Globus pallidus (tissue), 1 donor: ENCODE results near the gene ST8SIA1.
A peak's percentile ranks its signal among the peaks of the same experiment; 100 is the strongest.

Experiments used
- DNase-seq: peaks from one replicate; pipeline ENCODE4 v3.0.0-alpha.2; 2015; ENCODE audit warnings: low spot score

ST8SIA1 gene

GRCh38 chr12:22283006-22283506 is 51.5 kb downstream of the ST8SIA1 start:
- DNase-seq: no peak

GRCh38 chr12:22282283-22282682 is 52.2 kb downstream of the ST8SIA1 start:
- DNase-seq: no peak

GRCh38 chr12:22276867-22277266 is 57.6 kb downstream of the ST8SIA1 start:
- DNase-seq: no peak

GRCh38 chr12:22276313-22276712 is 58.2 kb downstream of the ST8SIA1 start:
- DNase-seq: no peak

GRCh38 chr12:22275843-22276242 is 58.7 kb downstream of the ST8SIA1 start:
- DNase-seq: no peak

- DNase-seq: no peak
Observed at GRCh38 chr12:22272335-22273151, 62.0 kb downstream of the ST8SIA1 start.

- no peak for DNase-seq
Observed at GRCh38 chr12:22271023-22271422, 63.5 kb downstream of the ST8SIA1 start.

GRCh38 chr12:22268973-22269372 is 65.5 kb downstream of the ST8SIA1 start:
- DNase-seq: no peak

- DNase-seq: no peak
Observed at GRCh38 chr12:22268406-22268805, 66.1 kb downstream of the ST8SIA1 start.

GRCh38 chr12:22266101-22266500 is 68.4 kb downstream of the ST8SIA1 start:
- DNase-seq: no peak

- DNase-seq: no peak
Observed at GRCh38 chr12:22264380-22264779, 70.1 kb downstream of the ST8SIA1 start.

GRCh38 chr12:22262309-22262708 is 72.2 kb downstream of the ST8SIA1 start:
- no peak for DNase-seq

GRCh38 chr12:22257100-22257499 is 77.4 kb downstream of the ST8SIA1 start:
- no peak for DNase-seq

- DNase-seq: no peak
Observed at GRCh38 chr12:22256605-22257004, 77.9 kb downstream of the ST8SIA1 start.

- DNase-seq: no peak
Observed at GRCh38 chr12:22256041-22256441, 78.5 kb downstream of the ST8SIA1 start.

GRCh38 chr12:22255097-22255496 is 79.4 kb downstream of the ST8SIA1 start:
- DNase-seq: peak; percentile 31

- DNase-seq: no peak
Observed at GRCh38 chr12:22254478-22254877, 80.0 kb downstream of the ST8SIA1 start.

GRCh38 chr12:22252057-22252456 is 82.5 kb downstream of the ST8SIA1 start:
- no peak for DNase-seq

- no peak for DNase-seq
Observed at GRCh38 chr12:22250762-22251161, 83.7 kb downstream of the ST8SIA1 start.

GRCh38 chr12:22248571-22249115 is 85.9 kb downstream of the ST8SIA1 start:
- no peak for DNase-seq

GRCh38 chr12:22248121-22248520 is 86.4 kb downstream of the ST8SIA1 start:
- DNase-seq: no peak

GRCh38 chr12:22246217-22246846 is 88.2 kb downstream of the ST8SIA1 start:
- DNase-seq: no peak

GRCh38 chr12:22242726-22243125 is 91.8 kb downstream of the ST8SIA1 start:
- no peak for DNase-seq
